Endothelial cell of umbilical vein (primary cell): ENCODE data around the gene EIF2S1. TPM values are rescaled to one million over a fixed set of nuclear protein-coding genes. Genes with fewer than 3 reads are reported as not detected.

Experiments
- BruUV-seq: library from RNA; stranded (reverse); fragments of 400-500 nt; replicated peaks from 2 replicates; lab custom pipeline; 2021; lab: Mats Ljungman, UMichigan
- CTCF ChIA-PET: fragments of 300-600, 350-600 bp; sonication (Branson Sonifier 250); formaldehyde crosslinking; loops from one replicate; lab custom pipeline; 2021; ENCODE audit warnings: antibody characterized with exemption, inconsistent platforms; lab: Charles Lee
- POLR2A ChIA-PET: fragments of 300-600, 350-600 bp; sonication (Branson Sonifier 250); formaldehyde crosslinking; loops from one replicate; lab custom pipeline; 2021; ENCODE audit warnings: antibody characterized with exemption, inconsistent platforms; lab: Charles Lee
- DNase-seq: peaks from one replicate; pipeline ENCODE4 v3.0.0-alpha.2; 2011; ENCODE audit warnings: low read depth, low spot score
- FAIRE-seq: peaks from 2 replicates; lab custom pipeline; 2011; peaks lifted over from hg19 to GRCh38; lab: Jason Lieb, UNC
- H2AFZ ChIP-seq: 2 replicates; pipeline ENCODE4 v1.6.0; 2012; ENCODE audit warnings: low read depth, low read length, control low read depth, inconsistent platforms
- H3K27ac ChIP-seq: 2 replicates; pipeline ENCODE4 v1.5.1; 2011; ENCODE audit warnings: low read depth, mild to moderate bottlenecking, control low read depth, low read length, moderate library complexity; ENCODE audit not compliant: insufficient read depth
- H3K27me3 ChIP-seq, 2 experiments: 2 replicates each; pipeline versions ENCODE4 v1.6.0 to v1.6.1; 2011; ENCODE audit warnings: low read length in 2 of 2, mixed read lengths in 1 of 2; ENCODE audit not compliant: control insufficient read depth in 2 of 2, insufficient read depth in 2 of 2
- H3K36me3 ChIP-seq, 2 experiments: 2 replicates in 1 of 2; 3 replicates in 1 of 2; pipeline ENCODE4 v1.5.1; 2011; ENCODE audit warnings: low read length in 2 of 2, mild to moderate bottlenecking in 1 of 2, moderate library complexity in 1 of 2; ENCODE audit not compliant: control insufficient read depth in 2 of 2, insufficient read depth in 2 of 2; ENCODE audit errors: extremely low read depth in 1 of 2
- H3K4me1 ChIP-seq: 3 replicates; pipeline ENCODE4 v1.5.1; 2011; ENCODE audit warnings: mild to moderate bottlenecking, low read length; ENCODE audit not compliant: control insufficient read depth, insufficient read depth; ENCODE audit errors: extremely low read depth
- H3K4me2 ChIP-seq: 2 replicates; pipeline ENCODE4 v1.6.1; 2011; ENCODE audit warnings: low read length, control low read depth, mixed read lengths; ENCODE audit not compliant: insufficient read depth
- H3K4me3 ChIP-seq, 3 experiments: fragments of 200-600 bp in 1 of 3; sonication (generic), shearing (Covaris generic) in 1 of 3; replicated peaks in 1 of 3; 2 replicates each; pipeline ENCODE4 v1.5.1; 2011 to 2016; ENCODE audit warnings: control low read depth in 3 of 3, low read length in 3 of 3, mild to moderate bottlenecking in 2 of 3, inconsistent platforms in 1 of 3, low read depth in 1 of 3, moderate library complexity in 1 of 3; ENCODE audit not compliant: insufficient read depth in 1 of 3
- H3K79me2 ChIP-seq: 2 replicates; pipeline ENCODE4 v1.6.0; 2012; ENCODE audit warnings: low read length, inconsistent platforms; ENCODE audit not compliant: control insufficient read depth, insufficient read depth
- H3K9ac ChIP-seq: replicated peaks from 2 replicates; pipeline ENCODE3; 2011; ENCODE audit warnings: low read length, control low read depth; ENCODE audit not compliant: insufficient read depth; ENCODE audit errors: extremely low read depth
- H3K9me1 ChIP-seq: replicated peaks from 3 replicates; pipeline ENCODE4 v1.6.0; 2011; ENCODE audit warnings: mild to moderate bottlenecking, low read length; ENCODE audit not compliant: control insufficient read depth, insufficient read depth; ENCODE audit errors: extremely low read depth
- H3K9me3 ChIP-seq: replicated peaks from 2 replicates; pipeline ENCODE4 v1.5.1; 2012; ENCODE audit warnings: low read length, inconsistent platforms; ENCODE audit not compliant: control insufficient read depth, insufficient read depth
- H4K20me1 ChIP-seq: replicated peaks from 2 replicates; pipeline ENCODE3; 2011; ENCODE audit warnings: mild to moderate bottlenecking, low read length; ENCODE audit not compliant: control insufficient read depth, insufficient read depth; ENCODE audit errors: extremely low read depth
- EZH2 ChIP-seq: IDR thresholded peaks from 2 replicates; pipeline ENCODE4 v1.6.1; 2012; ENCODE audit warnings: borderline replicate concordance, low read depth, mild to moderate bottlenecking, moderate library complexity, low read length, inconsistent platforms; ENCODE audit not compliant: severe bottlenecking
- FOS ChIP-seq: IDR thresholded peaks from 2 replicates; pipeline ENCODE4 v1.6.1; 2011; ENCODE audit warnings: mild to moderate bottlenecking, low read length, moderate library complexity, borderline replicate concordance; ENCODE audit not compliant: insufficient read depth
- JUN ChIP-seq: IDR thresholded peaks from 2 replicates; pipeline ENCODE4 v1.6.1; 2011; ENCODE audit warnings: borderline replicate concordance, low read depth; ENCODE audit not compliant: insufficient read length, insufficient read depth
- MYC ChIP-seq: IDR thresholded peaks from one replicate; pipeline ENCODE4 v1.6.1; 2011; ENCODE audit warnings: mild to moderate bottlenecking, low read depth, low read length
- POLR2A ChIP-seq: IDR thresholded peaks from 2 replicates; pipeline ENCODE4 v1.6.1; 2012; ENCODE audit warnings: low read depth, mild to moderate bottlenecking, control low read depth, low read length
- POLR2AphosphoS5 ChIP-seq: IDR thresholded peaks from 2 replicates; pipeline ENCODE4 v1.6.1; 2012; ENCODE audit warnings: low read depth, mild to moderate bottlenecking, control low read depth, low read length, moderate library complexity; ENCODE audit not compliant: insufficient read depth
- dilution Hi-C: fragments of 300-500 bp; cut with MboI; formaldehyde crosslinking; loops from one replicate; pipeline ENCODE4 v1.15.0; 2019; ENCODE audit warnings: low sequenced_read_pairs; ENCODE audit not compliant: extremely low pct_ligation_motif_present
- intact Hi-C: fragments of 100-400 bp; cut with micrococcal nuclease; formaldehyde crosslinking; loops from one replicate; pipeline ENCODE4 v1.10.0; 2022
- polyA plus RNA-seq, 4 experiments: library from polyadenylated mRNA; depleted of rRNA in 3 of 4; stranded (reverse) in 3 of 4; unstranded in 1 of 4; fragments of >200 nt; gene quantifications; 2 replicates each; pipeline versions ENCODE4 v1.2.1 to v1.2.3, GENCODE V29; 2011 to 2012; ENCODE audit warnings: missing spikeins in 1 of 4
- total RNA-seq: library from RNA; stranded (reverse); gene quantifications from 2 replicates; pipeline ENCODE4 v1.2.3, GENCODE V29; 2021
- TF ChIP-seq, protein P1 (sequence below): IDR thresholded peaks from 2 replicates; pipeline ENCODE4 v1.6.1; 2011; ENCODE audit not compliant: insufficient read depth, insufficient read length
- TF ChIP-seq, protein P2 (sequence below), 2 donors: IDR thresholded peaks; 1 replicate in 1 of 2; 2 replicates in 1 of 2; pipeline ENCODE4 v1.5.1; 2011; ENCODE audit warnings: low read length in 2 of 2, mild to moderate bottlenecking in 2 of 2, moderate library complexity in 2 of 2, control low read depth in 1 of 2, inconsistent platforms in 1 of 2, low read depth in 1 of 2; ENCODE audit not compliant: insufficient read depth in 1 of 2; ENCODE audit errors: extremely low read depth in 1 of 2

Gene EIF2S1
- total and polyA plus RNA-seq, 2 donors (not counting 3 experiments of a cell fraction or from before 2014, with no cell fraction given) = 36.8 to 135 TPM

DNA sequence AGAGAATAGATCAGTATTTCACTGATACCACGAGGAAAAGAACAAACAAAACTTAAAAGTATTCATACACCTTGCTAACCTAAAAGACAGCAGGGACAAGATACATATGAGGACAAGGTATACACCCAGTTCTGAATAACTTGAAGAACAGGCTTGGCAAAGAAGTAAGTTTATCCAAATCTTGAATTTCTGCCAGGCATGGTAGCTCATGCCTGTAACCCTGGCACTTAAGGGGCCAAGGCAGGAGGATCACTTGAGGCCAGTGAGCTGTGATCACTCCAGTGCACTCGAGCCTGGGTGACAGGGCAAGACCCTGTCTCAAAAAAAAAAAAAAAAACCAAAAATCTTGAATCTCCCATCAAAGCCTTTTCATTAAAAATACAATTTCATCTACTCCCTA lies 25.0 kb downstream of the EIF2S1 start:
- H3K4me2 ChIP-seq = no peak overlapping the region
- dilution Hi-C loops (no loop called here), intact Hi-C loops (no loop called here)
- no peak overlapping the region for H3K9ac ChIP-seq
- TF ChIP-seq POLR2AphosphoS5 (no peak), MYC (no peak), JUN (no peak), EZH2 (no peak), POLR2A (no peak), FOS (no peak)
- TF ChIP-seq, protein P1, sequence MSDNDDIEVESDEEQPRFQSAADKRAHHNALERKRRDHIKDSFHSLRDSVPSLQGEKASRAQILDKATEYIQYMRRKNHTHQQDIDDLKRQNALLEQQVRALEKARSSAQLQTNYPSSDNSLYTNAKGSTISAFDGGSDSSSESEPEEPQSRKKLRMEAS = no peak
- TF ChIP-seq, protein P2, sequence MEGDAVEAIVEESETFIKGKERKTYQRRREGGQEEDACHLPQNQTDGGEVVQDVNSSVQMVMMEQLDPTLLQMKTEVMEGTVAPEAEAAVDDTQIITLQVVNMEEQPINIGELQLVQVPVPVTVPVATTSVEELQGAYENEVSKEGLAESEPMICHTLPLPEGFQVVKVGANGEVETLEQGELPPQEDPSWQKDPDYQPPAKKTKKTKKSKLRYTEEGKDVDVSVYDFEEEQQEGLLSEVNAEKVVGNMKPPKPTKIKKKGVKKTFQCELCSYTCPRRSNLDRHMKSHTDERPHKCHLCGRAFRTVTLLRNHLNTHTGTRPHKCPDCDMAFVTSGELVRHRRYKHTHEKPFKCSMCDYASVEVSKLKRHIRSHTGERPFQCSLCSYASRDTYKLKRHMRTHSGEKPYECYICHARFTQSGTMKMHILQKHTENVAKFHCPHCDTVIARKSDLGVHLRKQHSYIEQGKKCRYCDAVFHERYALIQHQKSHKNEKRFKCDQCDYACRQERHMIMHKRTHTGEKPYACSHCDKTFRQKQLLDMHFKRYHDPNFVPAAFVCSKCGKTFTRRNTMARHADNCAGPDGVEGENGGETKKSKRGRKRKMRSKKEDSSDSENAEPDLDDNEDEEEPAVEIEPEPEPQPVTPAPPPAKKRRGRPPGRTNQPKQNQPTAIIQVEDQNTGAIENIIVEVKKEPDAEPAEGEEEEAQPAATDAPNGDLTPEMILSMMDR (IDR thresholded peaks at IDR 0.05; ENCODE audit: extremely low read depth in 1 of 2, insufficient read depth in 1 of 2, low read depth in 1 of 2, low read length in 2 of 2) = no peak
- CTCF ChIA-PET = interaction anchor here (2.6 kb wide), 1 partner anchor 25 kb away, joined by 6 read pairs; the partner anchor contains the start of genes ATP6V1D and EIF2S1
- no peak overlapping the region for H3K27ac ChIP-seq
- H4K20me1 ChIP-seq = no peaks in the 10 kb centered on the region
- H3K79me2 ChIP-seq = no peaks in the 10 kb centered on the region
- peaks cover 14 to 45% of the 10 kb centered on the region in 2 experiments for H3K36me3 ChIP-seq
- H3K4me3 ChIP-seq = no peak overlapping the region
- DNase-seq (no peak), FAIRE-seq (no peak)
- H3K9me1 ChIP-seq = no peaks in the 10 kb centered on the region
- no TSS peak for BruUV-seq
- H3K9me3 ChIP-seq = no peaks in the 10 kb centered on the region
- H3K4me1 ChIP-seq = no peaks in the 10 kb centered on the region
- no peak overlapping the region for H2AFZ ChIP-seq
- POLR2A ChIA-PET = no interaction called here
- no peaks in the 10 kb centered on the region for H3K27me3 ChIP-seq
